KMS-11 (cell line): ENCODE results near the gene NINJ2.

Experiments used
- H2AFZ ChIP-seq: fragments of 200-600 bp; sonication (generic); 2 replicates; pipeline ENCODE4 v1.6.1; 2016; ENCODE audit warnings: antibody characterized with exemption, mixed run types, low read depth
- H3K27ac ChIP-seq: fragments of 200-600 bp; sonication (generic); 2 replicates; pipeline ENCODE4 v1.6.1; 2016; ENCODE audit warnings: mild to moderate bottlenecking, mixed run types
- H3K27me3 ChIP-seq: fragments of 200-600 bp; sonication (generic); 2 replicates; pipeline ENCODE4 v1.6.1; 2017; ENCODE audit warnings: mild to moderate bottlenecking, low read depth, mixed run types, moderate library complexity; ENCODE audit not compliant: insufficient read depth
- H3K36me3 ChIP-seq: fragments of 200-600 bp; sonication (generic); 2 replicates; pipeline ENCODE4 v1.6.1; 2017; ENCODE audit warnings: mild to moderate bottlenecking, mixed run types; ENCODE audit not compliant: insufficient read depth
- H3K4me1 ChIP-seq: fragments of 200-600 bp; sonication (generic); 2 replicates; pipeline ENCODE4 v1.6.1; 2016; ENCODE audit warnings: mild to moderate bottlenecking, low read depth, mixed run types; ENCODE audit not compliant: poor library complexity, severe bottlenecking
- H3K4me2 ChIP-seq: fragments of 200-600 bp; sonication (generic); 2 replicates; pipeline ENCODE4 v1.7.0; 2016; ENCODE audit warnings: mild to moderate bottlenecking, mixed run types
- H3K4me3 ChIP-seq: fragments of 200-600 bp; sonication (generic); IDR thresholded peaks from 2 replicates; pipeline ENCODE4 v1.6.1; 2017; ENCODE audit warnings: low read depth, low read length, mixed read lengths; ENCODE audit not compliant: insufficient read depth
- H3K79me2 ChIP-seq: fragments of 200-600 bp; sonication (generic); 2 replicates; pipeline ENCODE4 v1.6.1; 2016; ENCODE audit warnings: low read depth, mixed run types; ENCODE audit not compliant: insufficient read depth
- H3K9ac ChIP-seq: fragments of 200-600 bp; sonication (generic); 2 replicates; pipeline ENCODE4 v1.6.1; 2016; ENCODE audit warnings: mild to moderate bottlenecking, mixed run types
- H4K20me1 ChIP-seq: fragments of 200-600 bp; sonication (generic); 2 replicates; pipeline ENCODE4 v1.6.1; 2016; ENCODE audit warnings: mild to moderate bottlenecking, mixed run types; ENCODE audit not compliant: insufficient read depth
- TF ChIP-seq, protein P1 (sequence below): fragments of 200-600 bp; sonication (generic); conservative IDR thresholded peaks from 2 replicates; pipeline ENCODE4 v1.6.1; 2017; ENCODE audit warnings: low read depth, mild to moderate bottlenecking, antibody characterized with exemption, low read length, moderate library complexity, mixed read lengths

Gene NINJ2

GRCh38 chr12:627863-628741 is 35.1 kb downstream of the NINJ2 start:
- no peaks in the 10 kb centered on the region for H3K4me1 ChIP-seq
- no peak overlapping the region for H3K4me2 ChIP-seq
- H3K9ac ChIP-seq = no peak overlapping the region
- H2AFZ ChIP-seq = no peak overlapping the region
- H4K20me1 ChIP-seq = no peaks in the 10 kb centered on the region
- TF ChIP-seq, protein P1, sequence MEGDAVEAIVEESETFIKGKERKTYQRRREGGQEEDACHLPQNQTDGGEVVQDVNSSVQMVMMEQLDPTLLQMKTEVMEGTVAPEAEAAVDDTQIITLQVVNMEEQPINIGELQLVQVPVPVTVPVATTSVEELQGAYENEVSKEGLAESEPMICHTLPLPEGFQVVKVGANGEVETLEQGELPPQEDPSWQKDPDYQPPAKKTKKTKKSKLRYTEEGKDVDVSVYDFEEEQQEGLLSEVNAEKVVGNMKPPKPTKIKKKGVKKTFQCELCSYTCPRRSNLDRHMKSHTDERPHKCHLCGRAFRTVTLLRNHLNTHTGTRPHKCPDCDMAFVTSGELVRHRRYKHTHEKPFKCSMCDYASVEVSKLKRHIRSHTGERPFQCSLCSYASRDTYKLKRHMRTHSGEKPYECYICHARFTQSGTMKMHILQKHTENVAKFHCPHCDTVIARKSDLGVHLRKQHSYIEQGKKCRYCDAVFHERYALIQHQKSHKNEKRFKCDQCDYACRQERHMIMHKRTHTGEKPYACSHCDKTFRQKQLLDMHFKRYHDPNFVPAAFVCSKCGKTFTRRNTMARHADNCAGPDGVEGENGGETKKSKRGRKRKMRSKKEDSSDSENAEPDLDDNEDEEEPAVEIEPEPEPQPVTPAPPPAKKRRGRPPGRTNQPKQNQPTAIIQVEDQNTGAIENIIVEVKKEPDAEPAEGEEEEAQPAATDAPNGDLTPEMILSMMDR = no peak
- H3K27me3 ChIP-seq = no peaks in the 10 kb centered on the region
- no peak overlapping the region for H3K4me3 ChIP-seq
- H3K79me2 ChIP-seq = no peaks in the 10 kb centered on the region
- no peak overlapping the region for H3K27ac ChIP-seq
- H3K36me3 ChIP-seq = no peaks in the 10 kb centered on the region

DNA sequence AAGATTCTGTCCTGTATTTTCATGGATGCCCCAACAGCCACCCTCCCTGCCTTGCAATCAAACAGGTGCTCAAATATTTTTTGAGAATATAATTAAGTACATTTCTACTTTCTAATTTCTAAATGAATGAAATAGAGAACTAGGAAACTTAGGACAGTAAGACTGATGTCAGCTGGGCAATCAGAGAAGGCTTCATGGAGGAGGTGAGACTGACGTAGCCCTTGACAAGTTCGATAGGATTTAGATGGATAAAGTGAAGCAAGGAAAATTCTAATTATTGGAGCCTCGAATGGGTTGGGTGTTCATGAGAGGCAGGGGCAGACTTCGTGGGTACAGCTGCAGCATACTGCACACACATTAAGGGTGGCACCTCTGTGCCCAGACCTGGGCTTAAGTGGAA is 36.0 kb downstream of the NINJ2 start:
- H3K79me2 ChIP-seq = no peaks in the 10 kb centered on the region
- no peaks in the 10 kb centered on the region for H3K36me3 ChIP-seq
- TF ChIP-seq, protein P1 = no peak
- no peak overlapping the region for H3K4me3 ChIP-seq
- H4K20me1 ChIP-seq = no peaks in the 10 kb centered on the region
- H3K4me2 ChIP-seq = no peak overlapping the region
- no peak overlapping the region for H3K27ac ChIP-seq
- no peak overlapping the region for H2AFZ ChIP-seq
- no peaks in the 10 kb centered on the region for H3K27me3 ChIP-seq
- no peak overlapping the region for H3K9ac ChIP-seq
- H3K4me1 ChIP-seq = no peaks in the 10 kb centered on the region

GRCh38 chr12:625998-626397 is 37.2 kb downstream of the NINJ2 start:
- Histone ChIP-seq H4K20me1 (no peaks in the 10 kb centered on the region), H3K9ac (no peak overlapping the region), H3K27me3 (no peaks in the 10 kb centered on the region), H3K4me1 (no peaks in the 10 kb centered on the region), H3K79me2 (no peaks in the 10 kb centered on the region), H3K4me2 (no peak overlapping the region), H3K36me3 (no peaks in the 10 kb centered on the region), H2AFZ (no peak overlapping the region), H3K4me3 (no peak overlapping the region), H3K27ac (no peak overlapping the region)
- TF ChIP-seq, protein P1 = no peak

DNA sequence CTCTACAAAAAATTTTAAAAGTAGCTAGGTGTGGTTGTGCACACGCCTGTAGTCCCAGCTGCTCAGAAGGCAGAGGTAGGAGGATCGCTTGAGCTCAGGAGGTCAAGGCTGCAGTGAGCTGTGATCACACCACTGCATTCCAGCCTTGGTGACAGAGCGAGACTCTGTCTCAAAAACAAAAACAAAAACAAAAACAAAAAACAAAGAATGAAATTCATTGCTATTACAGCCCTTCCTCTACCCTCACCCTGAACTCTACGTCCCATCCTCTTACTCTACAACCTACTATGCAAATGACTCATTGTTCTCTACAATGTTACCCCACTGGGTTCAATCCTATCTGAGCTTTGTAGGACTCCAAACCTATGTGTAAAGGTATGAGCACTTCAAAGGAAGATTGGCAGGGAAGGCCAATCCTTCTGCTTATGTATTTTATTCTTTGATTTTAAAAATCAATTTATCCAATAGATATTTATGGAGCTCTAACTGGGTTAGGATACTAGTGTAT is 39.3 kb downstream of the NINJ2 start:
- no peak overlapping the region for H2AFZ ChIP-seq
- H3K27me3 ChIP-seq = no peaks in the 10 kb centered on the region
- H3K27ac ChIP-seq = no peak overlapping the region
- no peak overlapping the region for H3K4me2 ChIP-seq
- no peaks in the 10 kb centered on the region for H4K20me1 ChIP-seq
- no peaks in the 10 kb centered on the region for H3K79me2 ChIP-seq
- H3K4me1 ChIP-seq = no peaks in the 10 kb centered on the region
- no peak overlapping the region for H3K9ac ChIP-seq
- TF ChIP-seq, protein P1 = no peak
- no peaks in the 10 kb centered on the region for H3K36me3 ChIP-seq
- H3K4me3 ChIP-seq = no peak overlapping the region
